ENCODE data around the gene ITLN1. TPM values are rescaled to one million over a fixed set of nuclear protein-coding genes. Genes with fewer than 3 reads are reported as not detected.

Gene ITLN1
- total RNA-seq, 1 experiment from 2014 or later, result not detected

DNA sequence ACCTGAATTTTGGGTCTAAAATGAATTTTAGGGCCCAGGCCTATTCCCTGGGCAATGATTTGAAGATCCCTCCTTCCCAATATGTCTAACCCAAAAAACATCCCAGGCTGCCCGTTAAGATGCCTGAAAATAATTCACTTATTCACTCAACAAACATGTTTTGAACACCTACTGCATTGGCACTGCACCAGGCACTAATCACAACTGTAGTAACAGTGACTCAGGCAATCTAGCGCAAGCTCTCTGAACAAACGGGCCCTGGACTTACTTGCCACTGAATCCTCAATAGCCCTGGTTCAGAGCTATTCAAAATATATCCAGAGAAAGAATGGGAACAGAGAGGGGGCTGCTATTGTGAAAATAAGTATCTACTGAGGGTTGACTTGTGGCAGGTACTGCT lies 26.5 kb downstream of the ITLN1 start:
- no peak for DNase-seq (ENCODE audit: low read depth)

DNA sequence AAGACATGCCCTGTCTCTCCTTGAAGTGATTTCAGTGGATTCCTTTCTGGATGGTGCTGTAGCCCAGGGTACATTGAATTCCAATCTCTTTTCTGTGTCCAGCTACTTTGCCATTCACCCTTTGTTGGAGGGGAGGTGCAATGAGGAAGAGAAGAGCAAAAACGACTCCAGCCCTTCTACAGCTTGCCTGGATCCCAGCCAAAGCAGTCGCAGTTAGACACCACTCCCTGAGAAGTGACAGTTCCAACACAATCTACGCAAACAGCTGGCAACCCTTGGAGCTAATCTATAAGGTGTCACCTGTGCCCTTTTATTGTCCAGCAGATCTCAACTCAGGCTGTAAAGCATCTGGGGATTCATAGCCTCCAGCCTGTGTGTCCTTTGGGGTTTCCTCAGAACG lies 26.9 kb downstream of the ITLN1 start:
- no peak for DNase-seq (ENCODE audit: low read depth)

DNA sequence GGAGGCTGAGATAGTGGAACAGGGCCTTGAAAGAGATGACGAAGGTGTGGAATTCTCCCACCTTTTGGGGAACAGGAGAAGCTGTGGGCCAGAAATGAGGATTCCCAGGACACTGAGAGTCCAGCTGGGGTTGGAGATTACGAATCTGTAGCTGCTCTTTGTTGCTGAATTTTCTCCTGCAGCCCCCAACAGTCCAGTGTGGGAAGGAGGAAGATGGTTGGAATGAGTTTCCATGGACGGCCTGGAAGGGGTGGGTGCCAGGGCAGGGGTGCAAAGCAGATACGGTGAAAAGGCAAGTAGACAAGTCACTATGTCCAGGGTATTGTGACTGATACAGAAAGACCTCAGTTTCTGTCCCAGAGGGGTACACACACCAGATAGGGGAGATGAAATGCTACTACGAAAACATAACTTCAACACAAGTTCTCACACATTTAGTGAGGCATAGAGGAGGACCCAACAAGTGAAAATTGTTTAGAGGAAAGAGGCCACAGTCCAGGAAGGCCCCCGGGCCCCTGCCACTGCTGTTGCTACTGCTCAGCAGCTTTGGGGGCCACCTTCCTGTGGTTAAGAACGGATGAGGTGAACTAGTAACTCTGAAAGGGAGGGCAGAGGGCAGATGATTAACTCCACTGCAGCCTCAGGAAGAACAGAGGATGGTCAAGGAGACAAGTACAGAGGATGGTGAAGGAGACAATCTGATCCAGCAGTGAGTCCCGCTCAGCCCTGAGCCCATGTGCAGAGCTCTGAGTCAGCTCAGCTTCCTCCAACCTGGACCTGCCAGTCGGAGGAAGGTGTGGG lies 29.6 kb downstream of the ITLN1 start:
- no peak for DNase-seq (ENCODE audit: low read depth)

DNA sequence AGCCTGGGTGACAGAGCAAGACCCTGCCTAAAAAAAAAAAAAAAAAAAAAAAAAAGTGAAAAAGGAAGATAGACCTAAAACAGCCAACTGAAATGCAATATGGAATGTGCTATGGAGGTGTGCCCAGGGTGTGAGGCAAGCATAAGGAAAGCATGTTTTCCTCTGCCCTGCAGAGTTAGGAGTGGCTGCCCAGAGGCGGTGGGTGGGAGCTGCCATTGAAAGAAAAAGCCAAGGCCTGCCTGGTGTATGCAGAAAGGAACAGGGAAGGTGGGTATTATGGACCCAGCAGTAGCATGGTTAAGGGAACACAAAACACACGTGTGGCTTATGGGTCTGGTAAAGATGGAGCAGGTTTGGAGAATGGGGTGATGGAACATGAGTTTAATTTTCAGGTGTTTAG lies 31.2 kb downstream of the ITLN1 start:
- no peak for DNase-seq (ENCODE audit: low read depth)

DNA sequence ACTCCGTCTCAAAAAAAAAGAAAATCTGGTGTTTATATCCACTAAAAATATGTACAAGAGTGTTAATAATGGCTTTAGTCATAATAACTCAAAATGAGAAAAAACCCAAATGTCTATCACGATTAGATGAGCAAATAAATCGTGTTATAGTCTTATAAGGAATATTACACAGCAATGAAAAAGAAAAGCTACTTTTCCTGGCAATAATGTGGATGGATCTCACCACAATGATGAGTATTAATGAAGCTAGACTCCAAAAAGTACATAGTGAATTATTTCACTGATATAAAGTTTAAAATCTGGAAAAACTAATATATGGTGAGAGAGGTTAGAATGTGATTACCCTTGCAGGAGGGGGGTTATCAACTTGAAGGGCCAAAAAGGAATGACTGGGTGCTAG lies 32.0 kb downstream of the ITLN1 start:
- DNase-seq (ENCODE audit: low read depth), result no peak

DNA sequence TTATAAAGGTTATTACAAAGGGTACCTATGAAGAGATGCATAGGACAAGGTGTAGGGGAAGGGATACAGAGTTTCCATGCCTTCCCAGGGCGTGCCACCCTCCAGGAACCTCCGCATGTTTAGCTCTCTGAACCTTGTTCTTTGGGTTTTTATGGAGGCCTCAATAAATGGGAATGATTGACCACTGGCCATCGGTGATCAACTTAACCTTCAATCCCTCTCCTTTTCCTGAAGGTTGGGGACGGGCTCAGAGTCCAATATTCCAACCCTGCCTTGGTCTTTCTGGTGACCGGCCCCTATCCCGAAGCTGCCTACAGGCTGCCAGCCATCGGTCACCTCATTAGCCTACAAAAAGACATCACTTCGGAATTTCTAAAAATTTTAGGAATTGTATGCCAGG lies 34.0 kb downstream of the ITLN1 start:
- no peak for DNase-seq (ENCODE audit: low read depth)

DNA sequence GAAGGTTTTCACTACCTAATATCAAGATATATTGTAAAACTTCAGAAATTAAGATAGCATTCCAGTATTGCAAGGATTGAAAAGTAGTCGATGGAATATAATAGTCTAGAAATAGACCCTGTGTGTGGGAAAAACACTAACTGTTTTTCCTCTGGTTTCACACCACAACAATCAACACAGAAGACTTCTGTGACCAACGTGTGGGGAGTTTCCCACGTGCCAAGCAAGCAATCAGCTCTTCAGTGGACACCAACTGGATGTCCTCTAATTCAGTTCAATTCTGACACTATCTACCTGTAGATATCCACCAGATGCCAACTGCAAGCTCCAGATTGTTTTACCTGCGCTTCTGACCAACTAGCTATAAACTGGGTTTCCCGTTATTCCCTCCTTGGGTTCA lies 34.4 kb downstream of the ITLN1 start:
- DNase-seq (ENCODE audit: low read depth), result no peak

DNA sequence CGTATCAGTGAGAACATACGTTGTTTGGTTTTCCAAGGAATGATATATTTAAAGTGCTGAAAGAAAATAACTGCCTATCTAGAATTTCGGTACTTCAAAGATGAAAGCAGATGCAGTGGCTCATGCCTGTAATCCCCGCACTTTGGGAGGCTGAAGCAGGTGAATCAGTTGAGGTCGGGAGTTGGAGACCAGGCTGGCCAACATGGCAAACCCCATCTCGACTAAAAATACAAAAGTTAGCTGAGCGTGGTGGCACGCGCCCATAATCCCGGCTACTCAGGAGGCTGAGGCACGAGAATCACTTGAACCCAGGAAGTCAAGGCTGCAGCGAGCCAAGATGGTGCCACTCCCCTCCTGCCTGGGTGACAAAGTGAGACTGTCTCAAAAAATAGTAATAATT lies 38.7 kb downstream of the ITLN1 start:
- DNase-seq (ENCODE audit: low read depth), result no peak

DNA sequence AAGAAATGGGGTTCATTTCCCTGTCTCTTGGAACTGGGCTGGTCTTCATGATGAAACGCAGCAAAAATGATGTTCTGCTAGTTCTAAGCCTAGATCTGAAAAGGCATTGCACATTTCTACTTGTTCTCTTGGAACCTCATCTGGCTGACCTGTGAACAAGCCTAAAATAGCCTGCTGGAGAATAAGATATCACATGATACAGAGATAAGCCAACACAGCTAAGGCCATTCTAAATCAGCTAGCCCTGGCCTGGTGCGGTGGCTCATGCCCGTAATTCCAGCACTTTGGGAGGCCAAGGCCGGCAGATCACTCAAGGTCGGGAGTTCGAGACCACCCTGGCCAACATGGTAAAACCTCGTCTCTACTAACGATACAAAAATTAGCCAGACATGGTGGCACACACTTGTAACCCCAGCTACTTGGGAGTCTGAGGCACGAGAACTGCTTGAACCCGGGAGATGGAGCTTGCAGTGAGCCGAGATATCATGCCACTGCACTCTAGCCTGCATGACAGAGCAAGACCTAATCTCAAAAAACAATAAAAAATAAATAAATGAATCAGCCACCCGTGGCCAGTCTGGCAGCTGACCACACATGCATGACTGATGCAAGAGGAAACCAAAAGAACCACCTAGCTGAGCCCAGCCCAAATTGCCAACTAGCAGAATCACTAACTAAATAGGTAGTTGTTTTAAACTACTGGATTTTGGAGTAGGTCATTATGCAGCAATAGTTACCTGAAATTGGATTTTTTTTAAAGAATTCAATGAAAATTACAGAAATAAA lies 40.3 kb downstream of the ITLN1 start:
- DNase-seq (ENCODE audit: low read depth), result no peak

DNA sequence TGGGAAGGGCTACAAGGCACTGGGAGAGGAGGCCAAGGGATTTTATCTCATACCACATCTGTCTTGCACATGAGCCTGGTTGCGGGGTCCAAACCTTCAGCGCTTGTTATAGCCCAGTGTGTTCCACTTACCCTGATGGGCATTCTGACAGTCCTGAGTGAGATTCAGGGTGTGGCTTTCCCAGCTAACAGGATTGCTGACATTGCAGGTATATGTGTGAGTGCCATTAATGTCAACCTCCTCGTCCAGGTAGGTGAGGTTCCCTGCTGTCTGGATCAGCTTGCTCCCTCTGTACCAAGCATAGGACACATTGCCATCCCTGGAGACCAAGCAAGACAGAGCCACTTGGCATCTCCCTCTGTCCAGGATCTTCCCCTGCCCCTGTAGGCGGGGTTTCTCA lies 43.9 kb downstream of the ITLN1 start:
- DNase-seq (ENCODE audit: low read depth), result no peak

DNA sequence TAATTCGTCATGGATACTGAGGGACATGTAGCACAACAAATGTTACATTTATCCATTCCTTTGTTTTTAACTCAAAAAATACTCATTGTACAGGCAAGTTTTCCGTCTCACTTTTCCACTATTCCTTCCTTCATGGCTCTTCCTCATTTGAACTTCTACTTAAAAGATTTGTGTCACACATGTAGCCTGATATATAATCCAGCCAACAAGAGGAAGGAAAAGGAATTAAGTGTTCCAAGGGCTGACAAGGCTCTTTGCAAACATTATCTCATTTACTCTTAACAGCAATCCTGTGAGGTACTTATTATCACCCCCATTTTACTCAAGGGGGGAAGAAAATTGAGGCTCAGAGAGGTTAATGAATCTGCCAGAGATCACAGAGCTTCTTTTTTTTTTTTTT lies 45.2 kb downstream of the ITLN1 start:
- DNase-seq (ENCODE audit: low read depth), result no peak

DNA sequence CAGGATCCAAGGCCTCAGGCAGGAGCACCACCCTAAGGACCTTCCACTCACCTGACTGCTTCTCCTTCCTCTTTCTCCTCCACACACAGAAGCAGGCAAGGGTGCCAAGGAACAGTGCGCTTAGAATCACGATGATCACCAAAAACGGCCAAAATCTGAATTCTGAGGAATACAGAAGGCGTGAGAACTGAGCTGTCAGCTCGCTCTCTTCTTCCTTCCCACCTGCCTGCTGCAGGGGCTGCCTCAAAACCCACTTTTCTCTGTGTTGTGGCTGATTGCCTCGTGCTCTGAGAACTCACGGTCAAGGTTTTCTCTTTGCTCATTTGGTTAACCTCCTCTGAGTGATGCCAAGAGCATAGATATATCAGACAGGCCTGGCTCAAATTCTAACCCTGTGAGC lies 46.1 kb downstream of the ITLN1 start:
- DNase-seq (ENCODE audit: low read depth), result no peak

DNA sequence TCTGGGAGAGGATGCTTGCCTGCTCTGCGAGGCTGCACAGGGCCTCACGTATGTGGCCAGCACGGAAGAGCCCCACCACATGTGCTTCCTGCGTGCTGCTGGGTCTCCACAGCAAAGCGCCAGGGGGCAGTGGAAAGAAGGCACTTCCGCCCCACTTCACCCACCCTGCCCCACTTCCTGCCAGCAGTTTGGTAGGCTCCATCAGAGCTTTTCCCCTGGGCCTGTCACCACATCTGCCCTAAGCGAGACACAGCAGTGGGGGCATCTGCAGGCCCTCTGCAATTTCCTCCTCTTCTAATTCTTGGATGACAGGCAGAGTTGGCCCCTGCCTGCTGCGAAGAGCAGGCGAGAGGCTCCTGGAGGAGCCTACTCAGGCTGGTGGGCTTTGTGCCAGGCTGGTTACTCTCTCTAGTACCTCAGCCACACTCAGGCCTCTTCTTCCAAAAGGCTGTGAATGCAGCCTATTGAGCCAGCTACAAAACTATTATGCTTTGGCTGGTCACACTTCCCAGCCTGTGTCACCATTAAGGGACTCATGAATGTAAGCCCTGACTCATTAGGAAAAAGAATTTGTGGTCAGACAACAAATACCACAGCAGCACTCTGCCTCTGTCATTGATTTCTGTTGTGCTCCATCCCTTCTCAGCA lies 47.3 kb downstream of the ITLN1 start:
- DNase-seq (ENCODE audit: low read depth), result no peak

DNA sequence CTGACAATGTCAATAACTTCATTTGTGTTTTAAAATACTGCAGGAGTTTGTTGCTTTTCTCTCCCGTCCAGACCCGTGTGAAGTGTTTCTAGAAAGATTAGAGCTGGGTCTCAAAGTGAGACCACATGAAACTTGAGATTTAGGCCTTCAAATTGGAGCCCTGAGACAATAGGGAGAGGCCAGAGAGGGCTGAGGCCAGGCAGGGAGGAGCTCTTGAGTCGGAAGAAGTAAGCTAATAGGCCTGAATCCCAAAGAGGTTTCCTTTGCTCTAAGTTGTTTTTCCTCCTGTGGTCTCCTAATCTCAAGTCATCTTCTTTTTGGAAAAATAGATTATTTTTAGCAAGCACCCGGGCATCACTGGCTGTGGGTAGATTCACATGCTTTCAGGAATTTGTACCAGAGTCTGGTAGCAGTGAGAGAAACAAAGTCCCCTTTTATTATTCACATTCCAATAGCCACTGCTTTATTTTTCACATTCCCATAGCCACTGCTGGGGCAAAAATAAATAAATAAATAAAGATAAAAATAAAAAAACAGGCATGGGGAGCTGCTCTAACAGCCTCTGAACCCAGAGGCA lies 47.9 kb downstream of the ITLN1 start:
- no peak for DNase-seq (ENCODE audit: low read depth)

DNA sequence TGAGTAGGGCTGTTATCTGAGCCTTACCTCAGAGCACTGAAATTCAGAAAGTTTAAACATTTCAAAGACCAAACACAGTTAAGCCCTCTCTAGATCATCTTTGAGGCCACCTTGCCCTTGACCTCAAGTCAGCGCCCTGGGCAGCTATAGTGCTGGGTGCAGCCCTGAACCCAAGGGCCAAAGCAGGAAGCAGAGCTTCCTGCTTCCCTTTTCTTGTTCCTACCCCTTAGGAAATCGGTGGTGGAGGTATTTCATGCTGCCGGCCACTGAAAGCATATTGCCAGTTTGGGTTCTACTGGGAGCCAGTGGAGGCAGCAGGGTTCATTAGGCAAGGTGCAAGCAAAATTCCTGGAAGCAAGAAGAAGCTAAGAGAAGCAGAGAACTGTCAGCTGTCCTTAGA lies 48.4 kb downstream of the ITLN1 start:
- DNase-seq (ENCODE audit: low read depth), result no peak

DNA sequence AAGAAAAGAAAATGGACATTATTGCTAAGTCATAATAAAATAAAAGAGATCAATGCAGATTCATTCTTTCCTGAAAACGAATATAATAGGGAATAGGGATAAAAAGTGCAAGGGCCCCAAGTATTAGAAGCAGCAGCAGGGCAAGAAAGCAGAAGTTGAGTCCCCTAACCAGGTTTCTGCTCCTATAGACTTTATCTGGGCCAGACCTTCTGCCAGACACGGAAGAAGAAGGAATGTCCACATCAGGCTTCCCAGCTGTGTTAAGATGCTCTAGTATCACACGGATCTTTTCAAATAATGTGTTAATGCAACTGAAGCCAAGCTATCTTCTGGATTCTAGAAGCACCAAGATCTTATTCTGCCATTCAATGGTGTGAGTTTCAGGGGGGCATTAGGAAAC lies 49.2 kb downstream of the ITLN1 start:
- no peak for DNase-seq (ENCODE audit: low read depth)

DNA sequence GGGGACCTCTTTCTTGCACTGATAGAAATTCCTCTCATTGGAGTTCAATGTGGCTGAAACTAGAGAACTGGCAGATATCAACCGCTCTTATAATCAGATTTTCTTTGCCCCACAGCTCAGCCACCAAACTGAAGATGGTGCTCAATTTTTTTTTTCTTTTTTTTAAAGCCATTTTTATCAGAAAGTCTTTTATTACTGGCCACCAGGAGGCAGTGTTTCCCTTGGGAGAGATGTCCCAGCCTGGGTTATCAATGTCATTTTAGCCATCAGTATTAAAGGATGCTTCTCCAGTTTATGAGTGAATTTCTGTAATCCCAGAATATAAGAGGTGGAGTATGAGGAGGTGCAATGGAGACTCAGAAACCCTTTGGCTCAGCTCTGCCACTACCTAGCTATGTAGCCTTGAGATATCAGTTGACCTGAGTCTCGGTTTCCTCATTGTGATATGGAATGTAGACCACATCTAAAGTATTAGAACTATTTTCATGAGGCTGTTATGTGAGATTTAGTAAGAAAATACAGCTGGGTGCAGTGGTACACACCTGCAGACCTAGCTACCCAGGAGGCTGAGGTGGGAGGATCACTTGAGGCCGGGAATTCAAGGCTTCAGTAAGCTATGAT lies 49.9 kb downstream of the ITLN1 start:
- peak; percentile 16 for DNase-seq (ENCODE audit: low read depth)

DNA sequence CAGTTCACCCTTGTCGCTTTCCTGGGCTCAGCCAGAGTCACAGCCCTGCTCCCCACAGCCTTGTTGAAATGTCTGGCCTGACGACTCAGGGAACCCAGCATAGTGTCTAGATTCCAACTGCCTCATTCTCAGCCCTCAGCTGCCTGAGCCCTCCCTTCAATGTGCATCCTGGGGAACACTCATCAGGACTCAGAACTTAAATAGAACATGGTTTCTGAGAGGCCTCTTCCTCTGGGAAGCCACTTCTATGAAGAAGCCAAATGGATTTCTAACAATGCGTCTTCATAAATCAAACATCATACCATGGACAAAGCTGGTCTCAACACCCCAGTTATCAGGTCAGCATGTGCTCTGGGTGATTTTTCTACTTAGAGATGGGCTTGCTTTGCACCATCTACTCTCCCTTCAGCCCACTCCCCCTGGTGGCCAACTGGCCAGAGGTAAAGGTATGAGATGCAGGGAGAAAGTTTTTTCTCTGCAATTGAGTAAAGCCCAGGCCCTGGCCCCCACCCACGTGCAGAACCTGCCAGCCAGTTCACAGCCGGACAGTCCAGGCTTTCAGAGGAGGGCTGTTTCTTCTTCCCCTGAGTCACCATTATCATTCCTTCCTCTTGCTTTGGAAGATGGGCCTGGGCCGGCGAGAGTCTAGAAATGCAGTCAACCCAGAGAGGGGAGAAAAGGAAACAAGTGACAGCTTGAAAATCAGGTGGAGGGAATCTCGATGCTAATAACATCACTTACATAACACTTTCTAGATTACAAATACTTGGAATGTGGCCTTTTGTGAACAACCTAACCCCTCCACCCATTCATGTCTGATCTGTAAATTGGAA lies 54.4 kb downstream of the ITLN1 start:
- DNase-seq (ENCODE audit: low read depth), result peak; percentile 22

DNA sequence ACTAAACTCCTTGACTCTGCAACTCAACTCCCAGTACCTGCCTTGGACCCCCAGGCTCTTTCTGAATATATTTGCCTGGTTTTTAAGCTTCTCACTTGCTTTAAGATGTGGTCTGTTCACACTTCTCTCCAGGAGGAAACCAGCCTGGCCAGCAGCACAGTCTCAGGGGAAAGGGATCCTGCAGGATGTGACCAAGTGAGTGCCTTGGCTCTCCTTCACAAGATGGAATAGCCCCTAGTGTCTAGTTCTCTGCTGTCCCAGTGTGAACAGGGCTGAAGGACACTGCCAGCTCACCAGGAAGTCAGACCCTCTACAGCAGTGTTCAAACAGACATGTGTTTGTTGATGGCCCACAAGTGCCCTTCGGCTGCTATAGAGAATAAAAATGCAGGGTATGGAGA lies 55.2 kb downstream of the ITLN1 start:
- DNase-seq (ENCODE audit: low read depth), result no peak

DNA sequence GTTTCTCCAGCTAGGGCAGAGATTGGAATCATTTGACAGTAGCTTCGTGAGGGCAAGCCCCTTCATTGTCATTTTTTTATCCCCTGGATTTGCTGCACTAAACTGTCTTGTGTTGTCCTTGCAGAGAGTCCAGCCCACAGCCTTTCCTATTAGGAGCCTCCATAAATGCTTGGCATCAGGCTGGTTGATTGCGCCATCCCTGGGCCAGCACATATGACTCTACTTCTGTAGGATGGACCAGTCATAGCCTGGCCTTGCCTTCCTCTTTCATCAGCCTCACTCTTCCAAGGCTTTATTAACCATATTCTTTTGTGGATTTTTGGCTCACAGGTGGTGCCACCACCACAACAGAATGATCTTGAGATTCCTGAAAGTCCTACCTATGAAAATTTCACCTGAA lies 57.6 kb downstream of the ITLN1 start:
- no peak for DNase-seq (ENCODE audit: low read depth)

DNA sequence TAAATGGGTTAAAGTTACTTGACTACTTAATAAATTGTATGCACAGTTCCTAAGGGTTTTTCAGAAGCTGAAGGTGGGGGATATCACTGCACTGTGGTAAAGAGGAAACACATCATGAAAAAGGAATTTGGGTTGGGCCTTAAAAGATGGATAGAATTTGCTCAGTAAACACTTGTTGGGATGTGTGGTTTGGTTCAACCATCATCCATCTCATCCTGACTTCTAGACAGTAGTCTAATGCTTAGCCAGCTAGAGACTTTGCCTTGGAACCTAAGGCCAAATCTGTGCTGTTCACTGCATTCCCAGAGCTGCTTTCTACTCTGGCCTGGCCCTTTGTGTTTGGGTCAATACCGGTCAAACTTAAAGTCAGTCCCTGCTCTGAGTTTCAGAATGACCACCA lies 58.4 kb downstream of the ITLN1 start:
- no peak for DNase-seq (ENCODE audit: low read depth)

Measured in LHCN-M2 (cell line).